CD4-positive, alpha-beta memory T cell (primary cell): Measurements from ENCODE around the gene AGPAT3. TPM values are rescaled to one million over a fixed set of nuclear protein-coding genes. Genes with fewer than 3 reads are reported as not detected.

Experiments
- CTCF ChIA-PET: fragments of 350-600 bp; sonication (Branson Sonifier 250); formaldehyde crosslinking; loops from one replicate; lab custom pipeline; 2021; ENCODE audit warnings: inconsistent platforms; ENCODE audit not compliant: partially characterized antibody; lab: Charles Lee
- POLR2A ChIA-PET: fragments of 350-600 bp; sonication (Branson Sonifier 250); formaldehyde crosslinking; loops from one replicate; lab custom pipeline; 2021; ENCODE audit not compliant: partially characterized antibody; lab: Charles Lee
- DNase-seq, 5 donors: peaks; one replicate each; pipeline versions ENCODE4 v3.0.0 to v3.0.0-alpha.2; 2020 to 2022; ENCODE audit warnings: mixed read lengths in 1 of 5
- H3K27ac ChIP-seq: one replicate; pipeline ENCODE4 v1.7.0; 2013; ENCODE audit warnings: low read depth, low read length
- H3K27me3 ChIP-seq: 2 replicates; pipeline ENCODE4 v1.7.0; 2013; ENCODE audit warnings: mild to moderate bottlenecking, low read length, moderate library complexity; ENCODE audit not compliant: insufficient read depth
- H3K36me3 ChIP-seq: 2 replicates; pipeline ENCODE4 v1.7.0; 2013; ENCODE audit warnings: mild to moderate bottlenecking, low read length, moderate library complexity; ENCODE audit not compliant: insufficient read depth
- H3K4me1 ChIP-seq: 2 replicates; pipeline ENCODE4 v1.7.0; 2013; ENCODE audit warnings: mild to moderate bottlenecking, low read length, moderate library complexity; ENCODE audit not compliant: insufficient read depth
- H3K4me3 ChIP-seq, 2 donors: one replicate each; pipeline ENCODE4 v1.7.0; 2013; ENCODE audit warnings: low read length in 2 of 2, mild to moderate bottlenecking in 1 of 2
- H3K9me3 ChIP-seq, 2 donors: one replicate each; pipeline ENCODE4 v1.7.0; 2013; ENCODE audit warnings: low read length in 2 of 2, control low read depth in 1 of 2; ENCODE audit not compliant: control insufficient read depth in 1 of 2
- H3K27ac Mint-ChIP-seq, 7 donors: one replicate each; pipeline ENCODE4 v1.8.0; 2020 to 2021; ENCODE audit warnings: mixed read lengths in 7 of 7, mild to moderate bottlenecking in 6 of 7, inconsistent platforms in 3 of 7, moderate library complexity in 3 of 7
- H3K27me3 Mint-ChIP-seq, 2 donors: one replicate each; pipeline ENCODE4 v1.8.0; 2020 to 2021; ENCODE audit warnings: mixed read lengths in 2 of 2
- H3K36me3 Mint-ChIP-seq, 2 donors: one replicate each; pipeline ENCODE4 v1.8.0; 2020 to 2021; ENCODE audit warnings: mixed read lengths in 2 of 2, inconsistent platforms in 1 of 2, mild to moderate bottlenecking in 1 of 2
- H3K4me1 Mint-ChIP-seq, 4 donors: one replicate each; pipeline ENCODE4 v1.8.0; 2020 to 2021; ENCODE audit warnings: mixed read lengths in 4 of 4, mild to moderate bottlenecking in 1 of 4
- H3K4me3 Mint-ChIP-seq, 8 donors: one replicate each; pipeline ENCODE4 v1.8.0; 2020 to 2021; ENCODE audit warnings: mixed read lengths in 8 of 8, mild to moderate bottlenecking in 7 of 8, moderate library complexity in 6 of 8, inconsistent platforms in 3 of 8
- H3K9me3 Mint-ChIP-seq, 8 donors: one replicate each; pipeline ENCODE4 v1.8.0; 2020 to 2021; ENCODE audit warnings: mixed read lengths in 8 of 8, mild to moderate bottlenecking in 5 of 8, inconsistent platforms in 3 of 8, moderate library complexity in 1 of 8
- intact Hi-C: fragments of 100-400 bp; cut with micrococcal nuclease; formaldehyde crosslinking; loops from one replicate; pipeline ENCODE4 v1.15.1; 2023
- polyA plus RNA-seq, 2 donors: library from polyadenylated mRNA; unstranded; fragments of 300-500 nt; fragmentation: Illumina TruSeq; gene quantifications; one replicate each; pipeline ENCODE4 v1.2.3, GENCODE V29; 2021
- total RNA-seq, 2 experiments: library from RNA; stranded (reverse); gene quantifications; one replicate each; pipeline ENCODE4 v1.2.3, GENCODE V29; 2021

Gene AGPAT3
- total and polyA plus RNA-seq, 4 experiments from 2014 or later: 16.0 to 76.7 (median 46.7) TPM

GRCh38 chr21:43906585-43907370 is 41.8 kb downstream of the AGPAT3 start:
- Mint-ChIP-seq H3K4me1 (peaks cover 13 to 42% (median 24%) of the 10 kb centered on the region in 4 donors), H3K4me3 (no peak overlapping the region), H3K27me3 (no peaks in the 10 kb centered on the region), H3K36me3 (peaks cover 38 to 41% of the 10 kb centered on the region in 2 donors), H3K27ac (peak overlapping the region in 1 of 7 donors; percentile 15), H3K9me3 (no peaks in the 10 kb centered on the region)
- intact Hi-C loops: no loop called here
- CTCF ChIA-PET: no interaction called here
- Histone ChIP-seq H3K27ac (no peak overlapping the region), H3K4me1 (no peaks in the 10 kb centered on the region), H3K4me3 (no peak overlapping the region), H3K27me3 (no peaks in the 10 kb centered on the region), H3K9me3 (no peaks in the 10 kb centered on the region), H3K36me3 (peaks cover 10% of the 10 kb centered on the region)
- POLR2A ChIA-PET: no interaction called here
- no peak for DNase-seq

- Histone ChIP-seq H3K27ac (no peak overlapping the region), H3K9me3 (no peaks in the 10 kb centered on the region), H3K36me3 (peaks cover 11% of the 10 kb centered on the region), H3K4me1 (no peaks in the 10 kb centered on the region), H3K27me3 (no peaks in the 10 kb centered on the region), H3K4me3 (no peak overlapping the region)
- DNase-seq: no peak
- H3K27ac Mint-ChIP-seq: no peak overlapping the region
- H3K4me1 Mint-ChIP-seq: peaks cover 13 to 36% (median 29%) of the 10 kb centered on the region in 4 donors
- peaks cover 0 to 6% (median 5%) of the 10 kb centered on the region in 8 donors for H3K9me3 Mint-ChIP-seq
- intact Hi-C loops: no loop called here
- peaks cover 44 to 47% of the 10 kb centered on the region in 2 donors for H3K36me3 Mint-ChIP-seq
- POLR2A ChIA-PET: no interaction called here
- no peaks in the 10 kb centered on the region for H3K27me3 Mint-ChIP-seq
- CTCF ChIA-PET: no interaction called here
- no peak overlapping the region for H3K4me3 Mint-ChIP-seq
These were observed 42.7 kb downstream of the AGPAT3 start for GRCh38 chr21:43907751-43908150.

GRCh38 chr21:43908167-43908566 is 43.1 kb downstream of the AGPAT3 start:
- H3K27me3 ChIP-seq: no peaks in the 10 kb centered on the region
- H3K27ac ChIP-seq: no peak overlapping the region
- Mint-ChIP-seq H3K27ac (no peak overlapping the region), H3K27me3 (no peaks in the 10 kb centered on the region), H3K4me1 (peaks cover 11 to 34% (median 26%) of the 10 kb centered on the region in 4 donors), H3K36me3 (peaks cover 44 to 45% of the 10 kb centered on the region in 2 donors), H3K9me3 (peaks cover 0 to 8% (median 5%) of the 10 kb centered on the region in 8 donors), H3K4me3 (no peak overlapping the region)
- H3K4me3 ChIP-seq: no peak overlapping the region
- no peaks in the 10 kb centered on the region for H3K4me1 ChIP-seq
- peaks cover 14% of the 10 kb centered on the region for H3K36me3 ChIP-seq
- no peak for DNase-seq
- intact Hi-C loops: no loop called here
- H3K9me3 ChIP-seq: no peaks in the 10 kb centered on the region
- ChIA-PET POLR2A (no interaction called here), CTCF (no interaction called here)

- no peaks in the 10 kb centered on the region for H3K27me3 Mint-ChIP-seq
- peaks cover 7% of the 10 kb centered on the region for H3K4me1 ChIP-seq
- intact Hi-C loops: no loop called here
- H3K27me3 ChIP-seq: no peaks in the 10 kb centered on the region
- H3K36me3 Mint-ChIP-seq: peaks cover 37 to 44% of the 10 kb centered on the region in 2 donors
- H3K27ac ChIP-seq: no peak overlapping the region
- H3K36me3 ChIP-seq: peaks cover 10% of the 10 kb centered on the region
- peaks cover 0 to 8% (median 5%) of the 10 kb centered on the region in 8 donors for H3K9me3 Mint-ChIP-seq
- peak overlapping the region in 3 of 7 donors; percentile 7 to 58 (median 44) for H3K27ac Mint-ChIP-seq
- ChIA-PET POLR2A (no interaction called here), CTCF (interaction anchor here (0.7 kb wide), 1 partner anchor 180 kb away, joined by 3 read pairs; no protein-coding TSS in a partner anchor)
- no peak for DNase-seq
- no peaks in the 10 kb centered on the region for H3K9me3 ChIP-seq
- H3K4me3 Mint-ChIP-seq: no peak overlapping the region
- H3K4me1 Mint-ChIP-seq: peaks cover 14 to 36% (median 28%) of the 10 kb centered on the region in 4 donors
- H3K4me3 ChIP-seq: no peak overlapping the region
These were observed 44.8 kb downstream of the AGPAT3 start for GRCh38 chr21:43909741-43910400.

GRCh38 chr21:43910460-43910859 is 45.4 kb downstream of the AGPAT3 start:
- intact Hi-C loops: no loop called here
- H3K4me1 Mint-ChIP-seq: peaks cover 14 to 36% (median 28%) of the 10 kb centered on the region in 4 donors
- no peak overlapping the region for H3K4me3 ChIP-seq
- CTCF ChIA-PET: no interaction called here
- peaks cover 0 to 8% (median 5%) of the 10 kb centered on the region in 8 donors for H3K9me3 Mint-ChIP-seq
- peak overlapping the region in 6 of 7 donors; percentile 7 to 58 (median 27) for H3K27ac Mint-ChIP-seq
- H3K27me3 ChIP-seq: no peaks in the 10 kb centered on the region
- H3K27me3 Mint-ChIP-seq: no peaks in the 10 kb centered on the region
- H3K9me3 ChIP-seq: no peaks in the 10 kb centered on the region
- no peak overlapping the region for H3K27ac ChIP-seq
- peaks cover 7% of the 10 kb centered on the region for H3K4me1 ChIP-seq
- H3K4me3 Mint-ChIP-seq: peak overlapping the region in 1 of 8 donors; percentile 16
- POLR2A ChIA-PET: interaction anchor here (0.5 kb wide), 1 partner anchor 19 kb away, joined by 3 read pairs; no protein-coding TSS in a partner anchor
- H3K36me3 ChIP-seq: peaks cover 10% of the 10 kb centered on the region
- DNase-seq: no peak
- H3K36me3 Mint-ChIP-seq: peaks cover 36 to 44% of the 10 kb centered on the region in 2 donors

- Mint-ChIP-seq H3K9me3 (peaks cover 0 to 8% (median 5%) of the 10 kb centered on the region in 8 donors), H3K27me3 (no peaks in the 10 kb centered on the region), H3K4me1 (peaks cover 19 to 42% (median 31%) of the 10 kb centered on the region in 4 donors), H3K4me3 (no peak overlapping the region), H3K36me3 (peaks cover 31 to 35% of the 10 kb centered on the region in 2 donors), H3K27ac (peak overlapping the region in 1 of 7 donors; percentile 24)
- no peak for DNase-seq
- Histone ChIP-seq H3K4me3 (no peak overlapping the region), H3K27me3 (no peaks in the 10 kb centered on the region), H3K36me3 (peaks cover 9% of the 10 kb centered on the region), H3K4me1 (peaks cover 14% of the 10 kb centered on the region), H3K27ac (no peak overlapping the region), H3K9me3 (no peaks in the 10 kb centered on the region)
- POLR2A ChIA-PET: interaction anchor here (0.5 kb wide), 1 partner anchor 20 kb away, joined by 3 read pairs; no protein-coding TSS in a partner anchor
- intact Hi-C loops: no loop called here
- CTCF ChIA-PET: no interaction called here
These were observed 46.3 kb downstream of the AGPAT3 start for GRCh38 chr21:43911015-43911934.
